GM08714 (cell line): ENCODE data around the gene CLIP2.

Source experiments
- H3K4me3 ChIP-seq: fragments of 200-500 bp; sonication (Bioruptor generic); 2 replicates; pipeline ENCODE4 v1.5.1; 2014; ENCODE audit warnings: mild to moderate bottlenecking, low read length, inconsistent platforms
- ZNF274 ChIP-seq: IDR thresholded peaks from 2 replicates; pipeline ENCODE4 v1.6.1; 2012; ENCODE audit warnings: mild to moderate bottlenecking, low read depth, low read length

CLIP2 gene

GRCh38 chr7:74286131-74286530 is 3.1 kb upstream of the CLIP2 start:
- TF ChIP-seq ZNF274, result no peak
- H3K4me3 ChIP-seq, result no peak overlapping the region

- no peak for TF ChIP-seq ZNF274
- no peak overlapping the region; the same call in 1 of the 2 replicates for H3K4me3 ChIP-seq
These were observed 1.7 kb upstream of the CLIP2 start for GRCh38 chr7:74287303-74288033.

GRCh38 chr7:74288034-74288881 is 949 bp upstream of the CLIP2 start:
- TF ChIP-seq ZNF274, result no peak
- peak overlapping the region; percentile 66; the same call in 1 of the 2 replicates for H3K4me3 ChIP-seq

GRCh38 chr7:74289659-74290552 is 699 bp downstream of the CLIP2 start:
- H3K4me3 ChIP-seq, result peak overlapping the region; percentile 90
- no peak for TF ChIP-seq ZNF274

GRCh38 chr7:74290553-74290950 is 1.3 kb downstream of the CLIP2 start:
- no peak for TF ChIP-seq ZNF274
- peak overlapping the region; percentile 90 for H3K4me3 ChIP-seq

GRCh38 chr7:74290981-74291441 is 1.8 kb downstream of the CLIP2 start:
- H3K4me3 ChIP-seq, result peak overlapping the region; percentile 90; the same call in 1 of the 2 replicates
- no peak for TF ChIP-seq ZNF274

GRCh38 chr7:74291535-74291934 is 2.3 kb downstream of the CLIP2 start:
- H3K4me3 ChIP-seq, result peak overlapping the region; percentile 90; the same call in 1 of the 2 replicates
- no peak for TF ChIP-seq ZNF274

GRCh38 chr7:74292757-74293576 is 3.8 kb downstream of the CLIP2 start:
- H3K4me3 ChIP-seq, result peak overlapping the region; percentile 35; the same call in 1 of the 2 replicates
- TF ChIP-seq ZNF274, result no peak

GRCh38 chr7:74293577-74293908 is 4.3 kb downstream of the CLIP2 start:
- TF ChIP-seq ZNF274, result no peak
- peak overlapping the region; percentile 35; the same call in 1 of the 2 replicates for H3K4me3 ChIP-seq

- no peak overlapping the region for H3K4me3 ChIP-seq
- TF ChIP-seq ZNF274, result no peak
These were observed 5.2 kb downstream of the CLIP2 start for GRCh38 chr7:74294191-74294998.

- TF ChIP-seq ZNF274, result no peak
- H3K4me3 ChIP-seq, result no peak overlapping the region
These were observed 8.5 kb downstream of the CLIP2 start for GRCh38 chr7:74297516-74298233.

GRCh38 chr7:74299401-74299800 is 10.2 kb downstream of the CLIP2 start:
- H3K4me3 ChIP-seq, result no peak overlapping the region
- no peak for TF ChIP-seq ZNF274

GRCh38 chr7:74300926-74301325 is 11.7 kb downstream of the CLIP2 start:
- TF ChIP-seq ZNF274, result no peak
- H3K4me3 ChIP-seq, result no peak overlapping the region
